IPS DF 6.9 (cell line): Measurements from ENCODE around the gene RAB7A.

ENCODE experiments used
- DNase-seq: peaks from one replicate; pipeline ENCODE4 v3.0.0-alpha.2; 2013; ENCODE audit warnings: low read depth, low spot score
- H3K27ac ChIP-seq: one replicate; pipeline ENCODE4 v1.5.1; 2013; ENCODE audit warnings: low read length, control low read depth
- H3K27me3 ChIP-seq: 2 replicates; pipeline ENCODE4 v1.6.1; 2013; ENCODE audit warnings: mild to moderate bottlenecking, low read length; ENCODE audit not compliant: control insufficient read depth, insufficient read depth
- H3K36me3 ChIP-seq: 2 replicates; pipeline ENCODE4 v1.6.1; 2013; ENCODE audit warnings: low read length; ENCODE audit not compliant: control insufficient read depth, insufficient read depth
- H3K4me1 ChIP-seq: 2 replicates; pipeline ENCODE4 v1.6.1; 2013; ENCODE audit warnings: low read length; ENCODE audit not compliant: control insufficient read depth, insufficient read depth
- H3K4me3 ChIP-seq: 2 replicates; pipeline ENCODE4 v1.5.1; 2013; ENCODE audit warnings: mild to moderate bottlenecking, low read length
- H3K9me3 ChIP-seq: 2 replicates; pipeline ENCODE4 v1.6.1; 2013; ENCODE audit warnings: low read length, inconsistent platforms; ENCODE audit not compliant: control insufficient read depth, insufficient read depth
- WGBS: extraction: QIAGEN DNeasy Blood & Tissue Kit; methylation state at CpG from one replicate; pipeline ENCODE4 v1.1.7; 2013; ENCODE audit warnings: mixed read lengths, missing lambda C conversion rate; ENCODE audit not compliant: insufficient read length, insufficient coverage; 5-methylcytosine and 5-hydroxymethylcytosine counted together

RAB7A gene

DNA sequence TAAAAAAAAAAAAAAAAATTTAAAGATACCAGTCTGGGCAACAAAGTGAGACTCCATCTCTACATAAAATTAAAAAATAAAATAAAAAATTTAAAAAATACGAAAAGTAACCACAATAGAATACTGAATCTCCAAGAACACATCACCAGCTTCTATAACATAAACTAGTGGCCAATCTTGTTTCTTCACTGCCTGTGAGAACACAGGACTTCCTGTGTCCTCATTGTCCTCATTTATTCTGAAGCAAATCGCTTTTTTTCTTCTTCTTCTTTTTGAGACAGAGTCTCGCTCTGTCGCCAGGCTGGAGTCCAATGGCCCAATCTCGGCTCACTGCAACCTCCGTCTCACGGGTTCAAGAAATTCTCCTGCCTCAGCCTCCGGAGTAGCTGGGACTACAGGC lies 28.6 kb upstream of the RAB7A start:
- no CpG with 5 or more reads among the region's 8 CpGs for WGBS
- H3K4me3 ChIP-seq: no peak overlapping the region

DNA sequence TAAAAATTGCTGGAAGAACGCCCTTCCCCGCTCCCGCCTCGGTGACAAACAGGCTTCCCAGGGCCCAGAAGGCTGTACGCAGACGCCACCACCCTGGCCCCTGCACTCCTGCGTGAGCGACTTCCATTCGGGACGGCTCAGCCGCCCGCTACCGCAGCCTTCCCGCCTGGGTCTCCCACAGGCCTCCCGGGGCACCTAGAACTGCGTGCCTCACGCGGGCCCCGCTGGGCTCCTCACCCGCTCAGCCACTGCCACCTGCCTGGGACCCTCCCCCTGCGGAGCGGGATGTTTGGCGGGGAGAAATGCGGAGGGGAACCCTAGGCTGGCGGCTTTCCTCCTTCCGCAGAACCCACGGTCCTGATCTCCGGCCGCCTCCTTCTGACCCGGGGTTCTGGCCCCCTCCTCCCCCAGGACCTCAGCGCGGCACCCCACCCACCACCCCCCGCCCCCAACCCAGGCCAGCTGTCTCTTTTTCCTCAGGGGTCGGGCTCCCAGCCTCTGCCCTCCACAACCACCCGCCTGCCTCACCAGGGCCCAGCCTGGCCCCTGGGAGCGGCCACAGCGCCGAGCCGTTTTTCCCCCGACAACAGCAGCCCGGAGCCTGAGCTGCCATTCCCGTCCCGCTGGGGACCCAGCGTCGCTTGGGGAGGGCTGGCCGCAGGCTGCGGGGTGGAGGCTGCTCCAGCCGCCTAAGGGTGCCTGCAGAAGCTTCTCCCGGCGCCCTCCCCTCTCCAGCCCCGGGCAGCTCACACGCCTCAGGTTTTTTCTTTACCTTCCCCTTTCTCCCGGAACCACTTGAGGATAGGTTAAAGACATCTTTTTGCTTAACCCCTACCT lies 27.6 kb upstream of the RAB7A start:
- Histone ChIP-seq H3K4me1 (no peaks in the 10 kb centered on the region), H3K9me3 (no peaks in the 10 kb centered on the region), H3K4me3 (peak overlapping the region; percentile 68), H3K27ac (no peak overlapping the region), H3K36me3 (no peaks in the 10 kb centered on the region), H3K27me3 (no peaks in the 10 kb centered on the region)
- WGBS: no CpG with 5 or more reads among the region's 53 CpGs
- no peak for DNase-seq

More for the DNA sequence above, 28.6 kb upstream of the RAB7A start:
- no peaks in the 10 kb centered on the region for H3K4me1 ChIP-seq
- no peak overlapping the region for H3K27ac ChIP-seq
- DNase-seq: no peak
- no peaks in the 10 kb centered on the region for H3K27me3 ChIP-seq
- H3K36me3 ChIP-seq: no peaks in the 10 kb centered on the region
- no peaks in the 10 kb centered on the region for H3K9me3 ChIP-seq

DNA sequence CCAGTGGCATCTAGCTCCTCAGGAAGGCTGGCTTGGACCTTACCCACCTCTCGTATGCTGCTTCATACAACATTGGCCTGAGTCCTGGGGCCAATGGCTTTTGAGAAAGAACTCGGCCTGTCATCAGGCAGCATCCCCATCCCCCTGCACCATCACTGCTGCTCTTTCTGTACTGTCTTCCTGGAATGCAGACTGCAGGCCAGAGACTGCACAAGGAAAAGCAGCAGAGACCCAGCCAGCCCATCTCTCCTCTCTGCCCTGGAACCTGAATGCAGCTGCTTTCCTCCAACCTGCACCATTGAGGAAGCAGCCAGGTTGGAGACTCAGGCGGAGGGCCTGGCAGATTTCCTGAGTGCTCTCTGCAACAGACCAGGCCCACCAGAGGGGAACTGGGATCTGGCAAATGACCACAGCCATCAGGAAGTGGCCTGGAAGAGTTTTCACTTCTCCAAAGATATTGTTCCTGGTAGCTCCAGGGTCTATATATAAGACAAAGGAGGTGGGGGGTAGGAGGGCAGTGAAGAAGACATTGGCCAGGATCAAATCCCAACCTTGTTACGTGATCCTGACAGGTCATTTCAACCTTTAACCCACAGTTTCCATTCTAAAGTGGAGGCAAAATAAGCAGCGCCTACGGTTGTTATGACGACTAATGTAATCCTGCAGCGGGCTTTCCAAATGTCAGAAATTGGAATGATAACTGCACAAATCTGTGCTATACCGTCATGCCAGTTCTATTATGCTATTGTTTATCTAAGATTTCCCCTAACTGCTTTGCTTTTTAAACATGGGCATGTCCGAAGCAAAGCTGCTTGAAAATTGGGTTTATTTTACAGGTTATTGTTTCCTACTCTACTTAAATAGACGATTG lies 24.4 kb upstream of the RAB7A start:
- WGBS: no CpG with 5 or more reads among the region's 11 CpGs
- no peak for DNase-seq
- no peak overlapping the region for H3K27ac ChIP-seq
- H3K4me3 ChIP-seq: no peak overlapping the region
- no peaks in the 10 kb centered on the region for H3K36me3 ChIP-seq
- no peaks in the 10 kb centered on the region for H3K27me3 ChIP-seq
- no peaks in the 10 kb centered on the region for H3K9me3 ChIP-seq
- no peaks in the 10 kb centered on the region for H3K4me1 ChIP-seq

DNA sequence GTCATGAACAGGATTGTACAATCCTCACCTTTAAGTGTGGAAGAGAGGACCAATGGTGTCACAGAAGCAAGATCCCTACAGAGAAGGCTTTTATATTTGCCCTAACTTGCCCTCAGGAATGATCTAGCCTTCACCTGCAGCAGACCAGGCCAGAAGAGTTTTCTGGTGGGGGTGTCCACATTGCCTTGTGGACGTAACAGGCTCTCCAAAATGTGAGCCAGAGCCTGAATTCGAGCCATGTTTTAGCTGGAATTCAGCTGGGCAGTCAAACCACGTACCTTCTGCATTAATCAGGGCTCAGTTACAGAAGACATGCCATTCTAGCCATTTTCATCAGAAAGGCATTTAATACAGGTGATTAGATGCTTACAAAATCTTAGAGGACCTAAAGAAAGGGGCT lies 23.6 kb upstream of the RAB7A start:
- WGBS: no CpG with 5 or more reads among the region's 3 CpGs
- Histone ChIP-seq H3K36me3 (no peaks in the 10 kb centered on the region), H3K9me3 (no peaks in the 10 kb centered on the region)

DNA sequence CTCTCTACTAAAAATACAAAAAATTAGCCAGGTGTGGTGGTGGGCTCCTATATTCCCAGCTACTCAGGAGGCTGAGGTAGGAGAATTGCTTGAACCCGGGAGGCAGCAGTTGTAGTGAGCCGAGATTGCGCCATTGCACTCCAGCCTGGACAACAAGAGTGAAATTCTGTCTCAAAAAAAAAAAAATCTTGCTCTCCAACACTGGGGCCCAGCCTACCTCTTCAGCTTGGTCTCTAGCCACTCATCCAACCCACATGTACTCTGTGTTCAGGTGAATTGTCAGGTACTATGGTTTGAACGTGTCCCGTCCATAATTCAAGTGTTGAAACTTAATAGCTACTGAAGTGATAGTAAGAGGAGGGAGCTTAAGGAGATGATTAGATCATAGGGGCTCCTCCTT lies 22.4 kb upstream of the RAB7A start:
- Histone ChIP-seq H3K27me3 (no peaks in the 10 kb centered on the region), H3K27ac (no peak overlapping the region), H3K4me1 (no peaks in the 10 kb centered on the region), H3K4me3 (no peak overlapping the region), H3K36me3 (no peaks in the 10 kb centered on the region), H3K9me3 (no peaks in the 10 kb centered on the region)
- no CpG with 5 or more reads among the region's 5 CpGs for WGBS
- DNase-seq: no peak

More for the DNA sequence above, 23.6 kb upstream of the RAB7A start:
- Histone ChIP-seq H3K27ac (no peak overlapping the region), H3K27me3 (no peaks in the 10 kb centered on the region), H3K4me1 (no peaks in the 10 kb centered on the region), H3K4me3 (no peak overlapping the region)
- no peak for DNase-seq

DNA sequence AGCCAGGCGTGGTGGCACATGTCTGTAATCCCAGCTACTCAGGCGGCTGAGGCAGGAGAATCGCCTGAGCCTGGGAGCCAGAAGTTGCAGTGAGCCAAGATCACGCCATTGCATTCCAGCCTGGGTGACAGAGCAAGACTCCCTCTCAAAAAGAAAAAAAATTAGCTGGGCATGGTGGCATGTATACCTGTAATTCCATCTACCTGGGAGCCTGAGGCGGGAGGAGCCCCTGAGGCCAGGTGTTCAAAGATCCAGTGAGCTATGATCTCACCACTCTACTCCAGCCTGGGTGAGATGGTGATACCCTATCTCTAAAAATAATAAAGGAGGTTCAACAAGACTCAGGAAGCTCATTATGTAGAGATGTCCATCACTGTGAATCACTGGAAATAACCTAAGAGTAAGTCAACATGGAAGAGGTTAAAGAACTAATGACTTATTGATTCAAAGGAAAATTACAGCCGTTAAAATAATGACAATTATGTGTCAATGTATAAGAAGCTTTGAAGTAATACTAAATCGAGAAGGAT lies 19.8 kb upstream of the RAB7A start:
- no peaks in the 10 kb centered on the region for H3K4me1 ChIP-seq
- H3K4me3 ChIP-seq: no peak overlapping the region
- H3K36me3 ChIP-seq: no peaks in the 10 kb centered on the region
- no peak for DNase-seq
- no peaks in the 10 kb centered on the region for H3K27me3 ChIP-seq
- H3K27ac ChIP-seq: no peak overlapping the region
- WGBS: no CpG with 5 or more reads among the region's 7 CpGs
- no peaks in the 10 kb centered on the region for H3K9me3 ChIP-seq

DNA sequence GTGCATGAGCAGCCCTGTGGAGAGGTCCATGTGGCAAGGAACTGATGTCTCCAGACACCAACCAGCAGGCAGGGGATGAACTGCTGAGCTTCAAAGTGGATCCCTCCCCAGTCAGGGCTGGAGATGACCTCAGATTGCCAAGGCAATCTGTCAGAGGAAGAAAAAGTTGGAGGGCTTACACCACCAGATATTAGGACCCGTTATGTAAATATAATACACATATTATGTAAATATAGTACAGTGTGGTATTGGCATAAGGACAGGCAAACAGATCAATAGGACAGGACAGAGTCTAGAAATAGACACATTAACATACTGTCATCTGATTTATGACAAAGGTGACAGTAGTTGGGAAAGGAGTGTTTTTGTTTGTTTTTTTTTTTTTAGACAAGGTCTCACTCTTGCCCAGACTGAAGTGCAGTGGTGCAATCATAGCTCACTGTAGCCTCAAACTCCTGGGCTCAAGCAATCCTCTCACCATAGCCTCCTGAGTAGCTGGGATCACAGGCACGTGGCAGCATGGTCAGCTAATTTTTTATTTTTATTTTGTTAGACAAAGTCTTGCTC lies 18.0 kb upstream of the RAB7A start:
- DNase-seq: no peak
- Histone ChIP-seq H3K4me1 (peaks cover 2% of the 10 kb centered on the region; the same call in 1 of the 2 replicates), H3K27ac (no peak overlapping the region), H3K36me3 (no peaks in the 10 kb centered on the region), H3K27me3 (no peaks in the 10 kb centered on the region), H3K4me3 (no peak overlapping the region), H3K9me3 (no peaks in the 10 kb centered on the region)
- no CpG with 5 or more reads among the region's 2 CpGs for WGBS

DNA sequence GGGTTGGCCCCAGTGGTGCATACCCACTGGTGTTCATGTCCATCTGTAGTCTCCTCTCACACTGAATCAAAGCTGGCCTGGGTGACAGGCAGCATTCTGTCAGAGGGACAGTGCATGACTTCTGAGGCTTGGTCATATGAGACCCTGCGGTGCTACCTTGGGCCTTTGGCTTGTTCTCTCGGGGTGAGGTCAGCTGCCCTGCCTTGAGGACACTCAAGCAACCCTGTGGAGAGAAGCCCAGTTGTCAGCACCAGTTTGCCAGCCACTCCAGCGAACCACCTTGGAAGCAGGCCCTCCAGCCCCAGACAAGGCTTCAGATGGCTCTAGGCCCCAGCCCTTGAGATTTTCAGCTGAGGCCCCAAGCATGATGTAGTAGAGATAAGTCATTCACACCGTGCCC lies 16.9 kb upstream of the RAB7A start:
- Histone ChIP-seq H3K27ac (no peak overlapping the region), H3K4me3 (no peak overlapping the region), H3K36me3 (no peaks in the 10 kb centered on the region), H3K4me1 (peaks cover 4% of the 10 kb centered on the region; the same call in 1 of the 2 replicates), H3K27me3 (no peaks in the 10 kb centered on the region), H3K9me3 (no peaks in the 10 kb centered on the region)
- no CpG with 5 or more reads among the region's 4 CpGs for WGBS
- DNase-seq: no peak

DNA sequence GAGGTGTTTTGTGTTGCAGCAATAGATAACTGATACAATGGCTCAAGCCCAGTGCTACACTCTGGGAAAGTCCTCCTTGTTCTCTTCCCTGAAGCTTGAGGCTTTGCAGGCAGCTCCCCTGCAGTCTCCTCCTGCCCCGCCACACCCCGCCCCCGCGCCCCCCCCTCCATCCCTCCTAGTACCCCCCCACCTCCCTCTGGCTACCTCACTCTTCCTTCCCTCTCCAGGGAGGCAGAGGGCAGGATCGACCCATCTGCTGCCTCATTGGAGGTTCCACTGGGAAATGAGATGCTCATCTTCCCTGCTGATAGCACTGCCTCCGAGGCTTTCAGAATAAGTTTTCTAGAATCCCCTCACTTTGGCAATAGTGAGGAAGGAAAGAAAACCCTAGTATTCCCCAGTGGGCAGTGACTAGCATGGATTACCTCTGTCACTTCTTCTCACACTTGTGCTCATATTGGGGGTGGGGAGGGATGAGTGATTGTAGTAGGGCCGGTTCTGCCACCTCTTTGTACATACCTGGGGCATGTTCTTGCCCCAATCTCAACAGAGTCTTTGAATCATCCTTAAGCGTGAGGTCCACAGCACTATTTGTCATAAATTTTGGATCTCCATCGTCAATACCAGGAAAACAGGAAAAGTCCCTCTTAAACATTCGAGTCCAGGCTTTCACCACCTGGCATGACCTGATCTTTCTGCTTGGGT lies 16.3 kb upstream of the RAB7A start:
- no peaks in the 10 kb centered on the region for H3K9me3 ChIP-seq
- peaks cover 4% of the 10 kb centered on the region; the same call in 1 of the 2 replicates for H3K4me1 ChIP-seq
- no peak overlapping the region for H3K27ac ChIP-seq
- no peak for DNase-seq
- WGBS: no CpG with 5 or more reads among the region's 10 CpGs
- H3K36me3 ChIP-seq: no peaks in the 10 kb centered on the region
- H3K27me3 ChIP-seq: no peaks in the 10 kb centered on the region
- H3K4me3 ChIP-seq: no peak overlapping the region
